DND-41 (cell line): ENCODE data around the gene MS4A6A.

Experiments used
- ATAC-seq: fragments of 200-7000 bp; cut with Tn5 transposase; 3 replicates; pipeline ENCODE4 v1.9.1; 2021; ENCODE audit warnings: low read depth; ENCODE audit not compliant: insufficient read depth
- DNase-seq: peaks from one replicate; pipeline ENCODE4 v3.0.0-alpha.2; 2020
- H2AFZ ChIP-seq: 2 replicates; pipeline ENCODE4 v1.6.0; 2012; ENCODE audit warnings: low read depth, low read length
- H3K27ac ChIP-seq: 2 replicates; pipeline ENCODE4 v1.5.1; 2012; ENCODE audit warnings: low read length, inconsistent platforms
- H3K27me3 ChIP-seq: fragments of 200-600 bp; sonication (generic); 2 replicates; pipeline ENCODE4 v1.6.0; 2012; ENCODE audit warnings: low read length, mild to moderate bottlenecking, inconsistent platforms; ENCODE audit not compliant: insufficient read depth, poor library complexity
- H3K36me3 ChIP-seq: 2 replicates; pipeline ENCODE4 v1.5.1; 2012; ENCODE audit warnings: low read length, inconsistent platforms; ENCODE audit not compliant: insufficient read depth
- H3K4me1 ChIP-seq: 2 replicates; pipeline ENCODE4 v1.5.1; 2012; ENCODE audit warnings: mild to moderate bottlenecking, low read length; ENCODE audit not compliant: insufficient read depth
- H3K4me2 ChIP-seq: 2 replicates; pipeline ENCODE4 v1.6.0; 2012; ENCODE audit warnings: mild to moderate bottlenecking, moderate library complexity, low read length, inconsistent platforms; ENCODE audit not compliant: insufficient read depth
- H3K4me3 ChIP-seq, 2 experiments: fragments of 200-600 bp in 1 of 2; shearing (Covaris generic) in 1 of 2; 2 replicates each; pipeline ENCODE4 v1.5.1; 2012 to 2016; ENCODE audit warnings: inconsistent platforms in 2 of 2, low read length in 2 of 2, mild to moderate bottlenecking in 2 of 2, low read depth in 1 of 2, moderate library complexity in 1 of 2
- H3K79me2 ChIP-seq: 2 replicates; pipeline ENCODE4 v1.6.0; 2012; ENCODE audit warnings: low read length, inconsistent platforms; ENCODE audit not compliant: insufficient read depth
- H3K9ac ChIP-seq: 2 replicates; pipeline ENCODE4 v1.6.0; 2012; ENCODE audit warnings: low read depth, mild to moderate bottlenecking, inconsistent platforms, low read length, moderate library complexity
- H3K9me3 ChIP-seq: 2 replicates; pipeline ENCODE4 v1.5.1; 2012; ENCODE audit warnings: low read length, moderate library complexity, mild to moderate bottlenecking, inconsistent platforms; ENCODE audit not compliant: insufficient read depth, severe bottlenecking
- H4K20me1 ChIP-seq: 2 replicates; pipeline ENCODE4 v1.6.0; 2012; ENCODE audit warnings: low read length; ENCODE audit not compliant: insufficient read depth
- EZH2 ChIP-seq: IDR thresholded peaks from 3 replicates; pipeline ENCODE4 v1.6.1; 2012; ENCODE audit warnings: borderline replicate concordance, low read depth, mild to moderate bottlenecking, moderate library complexity, low read length, inconsistent platforms; ENCODE audit not compliant: severe bottlenecking
- TF ChIP-seq, protein P1 (sequence below): IDR thresholded peaks from 2 replicates; pipeline ENCODE4 v1.5.1; 2012; ENCODE audit warnings: borderline replicate concordance, low read length, moderate library complexity, mild to moderate bottlenecking; ENCODE audit not compliant: poor library complexity, severe bottlenecking; ENCODE audit errors: extremely low read depth

Gene MS4A6A

DNA sequence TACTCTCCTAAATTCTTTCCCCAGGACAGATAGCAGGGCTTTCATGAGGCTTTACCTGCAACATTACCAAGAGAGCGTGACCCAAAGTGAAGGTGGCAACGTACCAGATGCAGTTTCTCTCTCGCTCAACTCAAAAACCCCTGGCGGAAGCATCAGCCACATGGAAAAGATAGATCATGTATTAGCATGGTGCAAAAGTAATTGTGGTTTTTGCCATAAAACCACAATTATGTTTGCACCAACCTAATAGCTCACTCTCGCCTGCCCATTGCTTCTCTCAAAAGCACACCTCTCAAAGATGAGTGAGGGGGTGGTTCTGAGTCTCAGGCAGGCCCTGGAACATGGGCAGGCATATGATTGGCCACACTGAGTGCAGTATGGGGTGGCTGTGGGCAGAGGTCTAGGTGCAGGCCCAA lies 7.0 kb downstream of the MS4A6A start:
- H2AFZ ChIP-seq = no peak overlapping the region
- H3K27me3 ChIP-seq = no peaks in the 10 kb centered on the region
- no peaks in the 10 kb centered on the region for H3K36me3 ChIP-seq
- no peak overlapping the region for H3K4me3 ChIP-seq
- no peak overlapping the region for H3K27ac ChIP-seq
- H3K4me2 ChIP-seq = no peak overlapping the region
- H3K9me3 ChIP-seq = peaks cover 5% of the 10 kb centered on the region
- no peaks in the 10 kb centered on the region for H4K20me1 ChIP-seq
- DNase-seq (no peak), ATAC-seq (no peak)
- TF ChIP-seq EZH2 = no peak
- TF ChIP-seq, protein P1, sequence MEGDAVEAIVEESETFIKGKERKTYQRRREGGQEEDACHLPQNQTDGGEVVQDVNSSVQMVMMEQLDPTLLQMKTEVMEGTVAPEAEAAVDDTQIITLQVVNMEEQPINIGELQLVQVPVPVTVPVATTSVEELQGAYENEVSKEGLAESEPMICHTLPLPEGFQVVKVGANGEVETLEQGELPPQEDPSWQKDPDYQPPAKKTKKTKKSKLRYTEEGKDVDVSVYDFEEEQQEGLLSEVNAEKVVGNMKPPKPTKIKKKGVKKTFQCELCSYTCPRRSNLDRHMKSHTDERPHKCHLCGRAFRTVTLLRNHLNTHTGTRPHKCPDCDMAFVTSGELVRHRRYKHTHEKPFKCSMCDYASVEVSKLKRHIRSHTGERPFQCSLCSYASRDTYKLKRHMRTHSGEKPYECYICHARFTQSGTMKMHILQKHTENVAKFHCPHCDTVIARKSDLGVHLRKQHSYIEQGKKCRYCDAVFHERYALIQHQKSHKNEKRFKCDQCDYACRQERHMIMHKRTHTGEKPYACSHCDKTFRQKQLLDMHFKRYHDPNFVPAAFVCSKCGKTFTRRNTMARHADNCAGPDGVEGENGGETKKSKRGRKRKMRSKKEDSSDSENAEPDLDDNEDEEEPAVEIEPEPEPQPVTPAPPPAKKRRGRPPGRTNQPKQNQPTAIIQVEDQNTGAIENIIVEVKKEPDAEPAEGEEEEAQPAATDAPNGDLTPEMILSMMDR = no peak
- no peaks in the 10 kb centered on the region for H3K79me2 ChIP-seq
- H3K9ac ChIP-seq = no peak overlapping the region
- peaks cover 9% of the 10 kb centered on the region for H3K4me1 ChIP-seq

DNA sequence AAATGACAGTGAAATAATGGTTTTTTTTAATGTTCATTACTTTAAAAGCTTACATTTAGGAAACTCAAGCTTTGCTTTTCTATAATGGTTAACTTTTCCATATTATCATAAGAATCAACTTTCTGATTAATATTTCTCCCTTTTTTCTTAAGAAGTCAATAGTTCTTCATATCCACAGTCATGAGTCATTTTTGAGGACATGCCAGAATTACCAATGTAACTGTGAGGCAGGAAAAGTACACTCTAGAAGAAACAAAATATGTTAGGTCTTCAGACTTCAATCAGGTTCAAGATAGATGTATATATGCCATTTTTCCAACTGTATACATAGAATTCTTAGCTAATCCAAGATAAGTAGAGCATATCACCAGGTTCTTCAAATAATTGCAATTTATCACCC lies 10.9 kb downstream of the MS4A6A start:
- H3K27me3 ChIP-seq = no peaks in the 10 kb centered on the region
- H3K9me3 ChIP-seq = peaks cover 34% of the 10 kb centered on the region
- TF ChIP-seq, protein P1 = no peak
- no peak for TF ChIP-seq EZH2

DNA sequence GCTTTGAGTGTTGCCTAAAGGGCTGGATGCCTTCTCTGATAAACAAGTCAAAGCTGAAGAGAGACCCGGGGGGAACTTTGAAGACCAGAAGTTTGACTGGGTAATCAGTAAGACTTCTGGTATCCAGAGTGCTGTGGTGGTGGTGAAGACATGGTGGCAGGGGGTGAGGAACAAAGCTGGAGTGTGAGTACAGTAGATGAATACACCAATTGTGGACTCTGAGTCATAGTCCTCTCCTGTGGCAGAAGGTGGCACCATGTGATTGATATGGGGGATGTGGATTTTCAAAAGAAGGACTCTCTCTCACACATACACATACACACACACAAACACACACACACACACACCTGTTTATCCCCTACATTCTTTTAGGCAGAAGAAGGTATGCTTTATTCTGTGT lies 12.3 kb downstream of the MS4A6A start:
- no peak overlapping the region for H3K4me2 ChIP-seq
- H3K27ac ChIP-seq = no peak overlapping the region
- DNase-seq (no peak), ATAC-seq (no peak)
- no peaks in the 10 kb centered on the region for H3K27me3 ChIP-seq
- H4K20me1 ChIP-seq = no peaks in the 10 kb centered on the region
- no peak overlapping the region for H3K4me3 ChIP-seq
- H3K9me3 ChIP-seq = peaks cover 34% of the 10 kb centered on the region
- H3K9ac ChIP-seq = no peak overlapping the region
- H3K79me2 ChIP-seq = no peaks in the 10 kb centered on the region
- H3K36me3 ChIP-seq = no peaks in the 10 kb centered on the region
- TF ChIP-seq, protein P1 = no peak
- TF ChIP-seq EZH2 = no peak
- H2AFZ ChIP-seq = no peak overlapping the region
- H3K4me1 ChIP-seq = no peaks in the 10 kb centered on the region

More for the DNA sequence above, 10.9 kb downstream of the MS4A6A start:
- H3K79me2 ChIP-seq = no peaks in the 10 kb centered on the region
- H3K4me2 ChIP-seq = no peak overlapping the region
- H3K27ac ChIP-seq = no peak overlapping the region
- ATAC-seq (no peak), DNase-seq (no peak)
- H4K20me1 ChIP-seq = no peaks in the 10 kb centered on the region
- H3K36me3 ChIP-seq = no peaks in the 10 kb centered on the region
- peaks cover 9% of the 10 kb centered on the region for H3K4me1 ChIP-seq
- no peak overlapping the region for H2AFZ ChIP-seq
- H3K4me3 ChIP-seq = no peak overlapping the region
- no peak overlapping the region for H3K9ac ChIP-seq
